Trophoblast cell (in vitro differentiated cells and primary cell): ENCODE data around the gene OGDH.

Experiments
- DNase-seq, 2 donors: peaks; one replicate each; pipeline ENCODE4 v3.0.0-alpha.2; 2016
- H2AFZ ChIP-seq: 2 replicates; pipeline ENCODE4 v1.6.1; 2013; ENCODE audit warnings: low read length, moderate library complexity, mild to moderate bottlenecking; ENCODE audit not compliant: insufficient read depth, poor library complexity
- H2AK5ac ChIP-seq: 2 replicates; pipeline ENCODE4 v1.6.1; 2013; ENCODE audit warnings: mild to moderate bottlenecking, low read length
- H2BK120ac ChIP-seq: 2 replicates; pipeline ENCODE4 v1.6.1; 2013; ENCODE audit warnings: low read length, mild to moderate bottlenecking, moderate library complexity; ENCODE audit not compliant: insufficient read depth, poor library complexity
- H2BK12ac ChIP-seq: 2 replicates; pipeline ENCODE4 v1.6.1; 2013; ENCODE audit warnings: mild to moderate bottlenecking, low read length, moderate library complexity
- H2BK5ac ChIP-seq: 2 replicates; pipeline ENCODE4 v1.6.1; 2013; ENCODE audit warnings: low read length, low read depth, moderate library complexity, mild to moderate bottlenecking; ENCODE audit not compliant: poor library complexity
- H3K14ac ChIP-seq: 2 replicates; pipeline ENCODE4 v1.6.1; 2013; ENCODE audit warnings: mild to moderate bottlenecking, low read length
- H3K18ac ChIP-seq: 2 replicates; pipeline ENCODE4 v1.6.1; 2013; ENCODE audit warnings: mild to moderate bottlenecking, low read length
- H3K23ac ChIP-seq: 2 replicates; pipeline ENCODE4 v1.6.1; 2013; ENCODE audit warnings: low read length
- H3K27ac ChIP-seq: 2 replicates; pipeline ENCODE4 v1.5.1; 2013; ENCODE audit warnings: low read depth, mild to moderate bottlenecking, inconsistent platforms, low read length, moderate library complexity
- H3K27me3 ChIP-seq: 2 replicates; pipeline ENCODE4 v1.6.1; 2013; ENCODE audit warnings: inconsistent platforms, mild to moderate bottlenecking, low read length, moderate library complexity; ENCODE audit not compliant: insufficient read depth
- H3K36me3 ChIP-seq, 2 experiments: 1 replicate in 1 of 2; 2 replicates in 1 of 2; pipeline ENCODE4 v1.6.1; 2013; ENCODE audit warnings: low read length in 2 of 2, mild to moderate bottlenecking in 2 of 2, moderate library complexity in 1 of 2; ENCODE audit not compliant: insufficient read depth in 2 of 2, control insufficient read depth in 1 of 2
- H3K4ac ChIP-seq: 2 replicates; pipeline ENCODE4 v1.6.1; 2013; ENCODE audit warnings: low read depth, mild to moderate bottlenecking, low read length, moderate library complexity
- H3K4me1 ChIP-seq, 2 experiments: 1 replicate in 1 of 2; 2 replicates in 1 of 2; pipeline ENCODE4 v1.6.1; 2013; ENCODE audit warnings: low read length in 2 of 2, mild to moderate bottlenecking in 2 of 2, moderate library complexity in 1 of 2; ENCODE audit not compliant: insufficient read depth in 2 of 2, control insufficient read depth in 1 of 2
- H3K4me2 ChIP-seq: 2 replicates; pipeline ENCODE4 v1.6.1; 2013; ENCODE audit warnings: inconsistent platforms, mild to moderate bottlenecking, low read length, moderate library complexity
- H3K4me3 ChIP-seq: 2 replicates; pipeline ENCODE4 v1.5.1; 2013; ENCODE audit warnings: mild to moderate bottlenecking, low read depth, low read length, inconsistent platforms
- H3K79me1 ChIP-seq: one replicate; pipeline ENCODE4 v1.6.1; 2013; ENCODE audit warnings: low read length
- H3K79me2 ChIP-seq: 2 replicates; pipeline ENCODE4 v1.6.1; 2013; ENCODE audit warnings: low read length, mild to moderate bottlenecking; ENCODE audit not compliant: control insufficient read depth, insufficient read depth, poor library complexity
- H3K9ac ChIP-seq: 2 replicates; pipeline ENCODE4 v1.6.1; 2013; ENCODE audit warnings: mild to moderate bottlenecking, low read length
- H3K9me3 ChIP-seq: 2 replicates; pipeline ENCODE4 v1.6.1; 2013; ENCODE audit warnings: low read depth, mild to moderate bottlenecking, control low read depth, inconsistent platforms, low read length; ENCODE audit not compliant: insufficient read depth
- H4K12ac ChIP-seq: 2 replicates; pipeline ENCODE4 v1.6.1; 2013; ENCODE audit warnings: low read depth, mild to moderate bottlenecking, low read length, moderate library complexity
- H4K8ac ChIP-seq: 2 replicates; pipeline ENCODE4 v1.6.1; 2013; ENCODE audit warnings: low read depth, mild to moderate bottlenecking, low read length, moderate library complexity
- H4K91ac ChIP-seq: one replicate; pipeline ENCODE4 v1.6.1; 2013; ENCODE audit warnings: low read depth, mild to moderate bottlenecking, low read length, moderate library complexity
- WGBS: extraction: QIAGEN DNeasy Blood & Tissue Kit; methylation state at CpG from one replicate; pipeline ENCODE4 v1.1.7; 2013; ENCODE audit warnings: missing lambda C conversion rate; ENCODE audit not compliant: insufficient read length, insufficient coverage; ENCODE audit errors: extremely low coverage; 5-methylcytosine and 5-hydroxymethylcytosine counted together

The OGDH gene

DNA sequence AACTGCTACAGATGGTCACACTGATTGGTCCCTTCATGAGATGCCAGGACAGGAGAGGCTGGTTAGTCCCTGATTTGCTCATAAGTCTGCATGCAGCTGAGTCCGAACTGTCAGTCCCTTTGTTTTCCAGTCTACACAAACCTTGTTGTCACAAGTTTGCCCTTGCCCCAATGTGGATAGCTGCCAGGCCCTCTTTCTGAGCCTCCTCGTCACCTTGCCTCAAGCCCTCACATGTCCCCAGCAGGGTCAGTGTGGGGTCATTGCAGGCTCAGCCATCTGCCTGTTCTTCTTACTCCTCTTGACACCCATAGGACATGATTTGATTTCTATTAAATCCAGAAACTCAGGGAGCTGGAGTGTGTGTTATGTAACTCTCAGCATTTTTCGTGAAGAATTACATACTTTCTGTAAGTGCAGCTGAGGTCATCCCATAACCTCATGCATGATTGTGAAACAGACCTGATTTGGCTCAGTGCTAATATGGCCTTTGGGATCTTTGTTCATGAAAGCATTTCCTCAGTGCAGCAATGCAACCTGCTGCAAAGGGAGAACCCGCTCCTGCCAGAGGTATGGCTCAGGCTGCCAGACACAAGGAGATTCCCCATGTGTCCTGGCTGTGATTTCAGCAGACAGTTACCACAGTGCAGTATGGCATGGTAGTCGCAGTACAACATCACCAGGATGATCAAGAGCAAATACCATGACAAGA lies 72.2 kb downstream of the OGDH start:
- Histone ChIP-seq H3K4me3 (no peak overlapping the region), H3K79me2 (no peaks in the 10 kb centered on the region), H3K79me1 (no peaks in the 10 kb centered on the region), H2AK5ac (no peak overlapping the region), H3K9me3 (peaks cover 6% of the 10 kb centered on the region), H2BK12ac (no peak overlapping the region), H4K8ac (no peak overlapping the region), H3K4ac (no peak overlapping the region), H3K18ac (no peak overlapping the region), H2BK120ac (no peak overlapping the region), H2BK5ac (no peak overlapping the region), H3K9ac (no peak overlapping the region), H3K23ac (no peak overlapping the region), H3K4me1 (no peaks in the 10 kb centered on the region), H3K14ac (no peak overlapping the region), H4K91ac (no peak overlapping the region), H3K36me3 (peaks cover 38 to 54% of the 10 kb centered on the region in 2 experiments), H3K27ac (no peak overlapping the region), H3K4me2 (no peak overlapping the region), H2AFZ (no peak overlapping the region), H3K27me3 (no peaks in the 10 kb centered on the region), H4K12ac (no peak overlapping the region)
- WGBS, result no CpG with 5 or more reads among the region's 5 CpGs
- peak; percentile 87 to 95 for DNase-seq

GRCh38 chr7:44681645-44682044 lies 75.2 kb downstream of the OGDH start:
- no peak overlapping the region for H2AFZ ChIP-seq
- no peak overlapping the region for H4K8ac ChIP-seq
- no peaks in the 10 kb centered on the region for H3K27me3 ChIP-seq
- H3K9ac ChIP-seq, result no peak overlapping the region
- no peak overlapping the region for H2BK5ac ChIP-seq
- H3K18ac ChIP-seq, result no peak overlapping the region
- no peak overlapping the region for H3K27ac ChIP-seq
- H4K91ac ChIP-seq, result no peak overlapping the region
- no peak overlapping the region for H2BK120ac ChIP-seq
- DNase-seq, result no peak
- H3K14ac ChIP-seq, result no peak overlapping the region
- H2AK5ac ChIP-seq, result no peak overlapping the region
- H3K79me2 ChIP-seq, result no peaks in the 10 kb centered on the region
- no CpG with 5 or more reads among the region's 9 CpGs for WGBS
- no peak overlapping the region for H3K23ac ChIP-seq
- no peaks in the 10 kb centered on the region for H3K4me1 ChIP-seq
- H3K36me3 ChIP-seq, result peaks cover 20 to 38% of the 10 kb centered on the region in 2 experiments
- no peak overlapping the region for H3K4me2 ChIP-seq
- no peak overlapping the region for H2BK12ac ChIP-seq
- H3K4ac ChIP-seq, result no peak overlapping the region
- H3K9me3 ChIP-seq, result peaks cover 4% of the 10 kb centered on the region
- H3K4me3 ChIP-seq, result no peak overlapping the region
- H4K12ac ChIP-seq, result no peak overlapping the region
- no peaks in the 10 kb centered on the region for H3K79me1 ChIP-seq

GRCh38 chr7:44685723-44686122 lies 79.3 kb downstream of the OGDH start:
- no peak overlapping the region for H3K4ac ChIP-seq
- no peak overlapping the region for H3K9ac ChIP-seq
- H2AFZ ChIP-seq, result no peak overlapping the region
- no peak overlapping the region for H4K91ac ChIP-seq
- no peak overlapping the region for H3K14ac ChIP-seq
- DNase-seq, result no peak
- no peak overlapping the region for H4K8ac ChIP-seq
- H3K4me3 ChIP-seq, result no peak overlapping the region
- no peaks in the 10 kb centered on the region for H3K79me2 ChIP-seq
- H3K36me3 ChIP-seq, result peaks cover 21 to 29% of the 10 kb centered on the region in 2 experiments
- WGBS, result no CpG with 5 or more reads among the region's 1 CpG
- no peak overlapping the region for H2AK5ac ChIP-seq
- no peaks in the 10 kb centered on the region for H3K27me3 ChIP-seq
- no peak overlapping the region for H2BK5ac ChIP-seq
- H2BK120ac ChIP-seq, result no peak overlapping the region
- H3K23ac ChIP-seq, result no peak overlapping the region
- no peak overlapping the region for H4K12ac ChIP-seq
- H3K9me3 ChIP-seq, result peaks cover 2% of the 10 kb centered on the region
- H3K4me1 ChIP-seq, result no peaks in the 10 kb centered on the region
- H3K79me1 ChIP-seq, result no peaks in the 10 kb centered on the region
- no peak overlapping the region for H3K4me2 ChIP-seq
- no peak overlapping the region for H3K18ac ChIP-seq
- H3K27ac ChIP-seq, result no peak overlapping the region
- H2BK12ac ChIP-seq, result no peak overlapping the region

DNA sequence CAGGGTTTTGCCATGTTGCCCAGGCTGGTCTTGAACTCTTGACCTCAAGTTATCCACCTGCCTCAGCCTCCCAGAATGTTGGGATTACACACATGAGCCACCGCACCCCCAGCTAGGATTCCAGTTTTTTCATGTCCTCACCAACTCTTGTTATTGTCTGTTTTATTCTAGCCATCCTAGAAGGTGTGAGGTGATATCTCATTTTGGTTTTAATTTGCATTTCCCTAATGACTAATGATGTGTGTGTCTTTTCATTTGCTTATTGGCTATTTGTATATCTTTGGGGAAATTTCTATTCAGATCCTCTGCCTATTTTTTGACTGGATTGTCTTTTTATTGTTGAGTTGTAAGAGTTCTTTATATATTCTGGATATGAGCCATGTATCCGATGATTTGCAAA lies 83.0 kb downstream of the OGDH start:
- no peak overlapping the region for H3K4me3 ChIP-seq
- H3K14ac ChIP-seq, result no peak overlapping the region
- H3K36me3 ChIP-seq, result peaks cover 17 to 19% of the 10 kb centered on the region in 2 experiments
- H2BK120ac ChIP-seq, result no peak overlapping the region
- H4K91ac ChIP-seq, result no peak overlapping the region
- no peaks in the 10 kb centered on the region for H3K27me3 ChIP-seq
- H3K79me2 ChIP-seq, result no peaks in the 10 kb centered on the region
- no peak overlapping the region for H3K23ac ChIP-seq
- WGBS, result no CpG with 5 or more reads among the region's 2 CpGs
- no peak overlapping the region for H3K4me2 ChIP-seq
- H2BK12ac ChIP-seq, result no peak overlapping the region
- no peak overlapping the region for H2BK5ac ChIP-seq
- H3K18ac ChIP-seq, result no peak overlapping the region
- no peaks in the 10 kb centered on the region for H3K79me1 ChIP-seq
- DNase-seq, result no peak
- no peak overlapping the region for H3K27ac ChIP-seq
- no peak overlapping the region for H3K4ac ChIP-seq
- H3K4me1 ChIP-seq, result no peaks in the 10 kb centered on the region
- H4K8ac ChIP-seq, result no peak overlapping the region
- no peak overlapping the region for H2AK5ac ChIP-seq
- H4K12ac ChIP-seq, result no peak overlapping the region
- H3K9ac ChIP-seq, result no peak overlapping the region
- no peak overlapping the region for H2AFZ ChIP-seq
- H3K9me3 ChIP-seq, result no peaks in the 10 kb centered on the region
